HG02885 (cell line): ENCODE measurements around the gene RFX5.
"Not testable (repeated sequence)": the region's sequence is repeated elsewhere in the genome, so short reads cannot be mapped to it uniquely, and the experiment has no call there.

ENCODE experiments used
- ATAC-seq: cut with Tn5 transposase; IDR thresholded peaks from one replicate; pipeline ENCODE4 v1.9.1; 2021; ENCODE audit warnings: mild to moderate bottlenecking; ENCODE audit not compliant: unreplicated experiment, poor library complexity

Gene RFX5

GRCh38 chr1:151346769-151347522 lies at the start of gene RFX5:
RFX5 (minus strand) TSS chr1:151347252; CDS start chr1:151346320, 932 bp downstream.
- ATAC-seq, result peak; percentile 96

GRCh38 chr1:151396265-151396664 lies 49.2 kb upstream of the RFX5 start:
- not testable (repeated sequence) for ATAC-seq

GRCh38 chr1:151393583-151393982 lies 46.5 kb upstream of the RFX5 start:
- ATAC-seq, result no peak

- ATAC-seq, result no peak
These were observed 44.1 kb upstream of the RFX5 start for GRCh38 chr1:151391079-151391563.

GRCh38 chr1:151390221-151391078 lies 43.4 kb upstream of the RFX5 start:
- not testable (repeated sequence) for ATAC-seq

- no peak for ATAC-seq
These were observed 39.0 kb upstream of the RFX5 start for GRCh38 chr1:151386002-151386401.

GRCh38 chr1:151384584-151384983 lies 37.5 kb upstream of the RFX5 start:
- ATAC-seq, result no peak

GRCh38 chr1:151377150-151377884 lies 30.3 kb upstream of the RFX5 start:
- ATAC-seq, result no peak

- ATAC-seq, result no peak
These were observed 26.1 kb upstream of the RFX5 start for GRCh38 chr1:151373196-151373595.

- ATAC-seq, result no peak
These were observed 25.2 kb upstream of the RFX5 start, which contains the start of gene SELENBP1 for GRCh38 chr1:151372058-151372934. SELENBP1 (minus strand) TSS chr1:151372705; CDS start chr1:151372641, 64 bp downstream.

- ATAC-seq, result no peak
These were observed 24.5 kb upstream of the RFX5 start for GRCh38 chr1:151371370-151372057.

GRCh38 chr1:151370211-151370911 lies 23.3 kb upstream of the RFX5 start:
- ATAC-seq, result no peak

- no peak for ATAC-seq
These were observed 22.6 kb upstream of the RFX5 start for GRCh38 chr1:151369621-151370048.

GRCh38 chr1:151369302-151369610 lies 22.2 kb upstream of the RFX5 start:
- no peak for ATAC-seq

GRCh38 chr1:151368393-151369301 lies 21.6 kb upstream of the RFX5 start:
- no peak for ATAC-seq

GRCh38 chr1:151367658-151368392 lies 20.8 kb upstream of the RFX5 start:
- ATAC-seq, result no peak

- ATAC-seq, result no peak
These were observed 17.9 kb upstream of the RFX5 start for GRCh38 chr1:151364996-151365395.
